ENCODE measurements around the gene CDH12. TPM values are rescaled to one million over a fixed set of nuclear protein-coding genes. Genes with fewer than 3 reads are reported as not detected.
"Not testable (repeated sequence)": the region's sequence is repeated elsewhere in the genome, so short reads cannot be mapped to it uniquely, and the experiment has no call there.

The CDH12 gene
- total RNA-seq, 6 experiments from 2014 or later, result not detected

DNA sequence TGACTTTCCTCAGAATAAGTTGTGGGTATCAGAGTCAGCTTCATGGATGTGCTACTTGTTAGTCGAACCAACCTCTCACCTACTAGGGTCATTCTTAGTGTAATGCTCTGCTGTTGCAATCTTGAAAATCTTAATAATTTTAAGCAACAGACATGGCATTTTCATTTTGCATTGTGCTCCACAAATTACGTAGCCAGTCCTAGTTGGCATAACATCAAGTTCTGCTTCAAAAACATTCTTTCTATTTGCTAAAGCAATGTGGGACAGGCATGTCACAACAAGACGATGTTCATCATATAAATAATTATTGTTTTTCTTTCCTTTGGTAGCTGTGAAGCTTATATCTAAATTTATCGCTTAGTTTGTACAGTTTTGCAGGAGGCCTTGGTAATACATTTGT lies 39.3 kb upstream of the CDH12 start:
- no peak overlapping the region for H3K4me3 Mint-ChIP-seq
- H3K27ac Mint-ChIP-seq, result no peak overlapping the region
- H3K4me1 Mint-ChIP-seq (ENCODE audit: low read depth), result no peaks in the 10 kb centered on the region
- H3K9me3 Mint-ChIP-seq, result peaks cover 50% of the 10 kb centered on the region
- TF ChIP-seq, protein P1, sequence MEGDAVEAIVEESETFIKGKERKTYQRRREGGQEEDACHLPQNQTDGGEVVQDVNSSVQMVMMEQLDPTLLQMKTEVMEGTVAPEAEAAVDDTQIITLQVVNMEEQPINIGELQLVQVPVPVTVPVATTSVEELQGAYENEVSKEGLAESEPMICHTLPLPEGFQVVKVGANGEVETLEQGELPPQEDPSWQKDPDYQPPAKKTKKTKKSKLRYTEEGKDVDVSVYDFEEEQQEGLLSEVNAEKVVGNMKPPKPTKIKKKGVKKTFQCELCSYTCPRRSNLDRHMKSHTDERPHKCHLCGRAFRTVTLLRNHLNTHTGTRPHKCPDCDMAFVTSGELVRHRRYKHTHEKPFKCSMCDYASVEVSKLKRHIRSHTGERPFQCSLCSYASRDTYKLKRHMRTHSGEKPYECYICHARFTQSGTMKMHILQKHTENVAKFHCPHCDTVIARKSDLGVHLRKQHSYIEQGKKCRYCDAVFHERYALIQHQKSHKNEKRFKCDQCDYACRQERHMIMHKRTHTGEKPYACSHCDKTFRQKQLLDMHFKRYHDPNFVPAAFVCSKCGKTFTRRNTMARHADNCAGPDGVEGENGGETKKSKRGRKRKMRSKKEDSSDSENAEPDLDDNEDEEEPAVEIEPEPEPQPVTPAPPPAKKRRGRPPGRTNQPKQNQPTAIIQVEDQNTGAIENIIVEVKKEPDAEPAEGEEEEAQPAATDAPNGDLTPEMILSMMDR (IDR thresholded peaks at IDR 0.05), result no peak
- no peaks in the 10 kb centered on the region for H3K36me3 Mint-ChIP-seq (ENCODE audit: low read depth)
- no peak for DNase-seq
- H3K27me3 Mint-ChIP-seq (ENCODE audit: insufficient read depth), result no peaks in the 10 kb centered on the region

DNA sequence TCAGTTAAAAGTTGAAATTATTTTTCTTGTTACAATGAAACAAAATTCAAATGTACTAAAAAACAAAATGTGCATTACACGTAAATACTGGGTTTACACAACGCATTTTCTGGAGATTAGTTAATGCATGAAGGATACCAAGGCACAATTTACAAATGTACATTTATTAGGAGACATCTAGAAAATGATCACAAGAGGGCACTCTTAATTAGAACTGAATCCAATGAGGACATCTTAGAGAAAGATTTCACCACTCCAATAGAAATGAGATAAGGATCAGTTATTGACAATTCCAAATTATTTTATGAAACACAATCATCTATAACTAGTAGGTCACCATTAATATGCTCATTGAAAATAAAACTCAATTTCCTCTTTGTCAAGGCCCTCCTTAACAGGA lies 36.6 kb upstream of the CDH12 start:
- TF ChIP-seq, protein P1 (IDR thresholded peaks at IDR 0.05), result no peak
- Mint-ChIP-seq H3K27ac (no peak overlapping the region), H3K4me3 (no peak overlapping the region), H3K36me3 (ENCODE audit: low read depth) (no peaks in the 10 kb centered on the region), H3K9me3 (peaks cover 34% of the 10 kb centered on the region), H3K27me3 (ENCODE audit: insufficient read depth) (no peaks in the 10 kb centered on the region), H3K4me1 (ENCODE audit: low read depth) (no peaks in the 10 kb centered on the region)
- DNase-seq, result no peak

DNA sequence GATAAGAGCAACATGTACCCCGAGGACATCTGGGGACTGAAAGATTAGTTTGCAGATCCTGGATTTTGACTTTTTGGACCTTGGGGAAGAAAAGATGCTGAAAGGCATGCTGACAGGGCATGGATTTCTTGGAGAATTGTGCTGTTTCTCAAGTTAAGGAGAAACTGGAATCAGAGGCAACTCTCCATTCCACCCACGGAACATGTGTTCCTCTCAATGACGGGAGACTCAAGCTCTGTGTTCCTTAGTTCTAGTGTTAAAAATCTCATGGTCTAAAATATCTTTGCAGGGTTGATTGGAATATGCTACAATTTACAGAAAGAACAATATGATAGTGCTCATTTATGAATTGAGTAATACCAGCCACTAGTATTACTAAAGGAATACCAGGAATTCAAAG lies 34.4 kb upstream of the CDH12 start:
- TF ChIP-seq, protein P1 (IDR thresholded peaks at IDR 0.05), result no peak
- H3K36me3 Mint-ChIP-seq (ENCODE audit: low read depth), result no peaks in the 10 kb centered on the region
- no peaks in the 10 kb centered on the region for H3K27me3 Mint-ChIP-seq (ENCODE audit: insufficient read depth)
- H3K9me3 Mint-ChIP-seq, result peaks cover 27% of the 10 kb centered on the region
- H3K4me3 Mint-ChIP-seq, result no peak overlapping the region
- H3K4me1 Mint-ChIP-seq (ENCODE audit: low read depth), result no peaks in the 10 kb centered on the region
- H3K27ac Mint-ChIP-seq, result no peak overlapping the region
- DNase-seq, result no peak

DNA sequence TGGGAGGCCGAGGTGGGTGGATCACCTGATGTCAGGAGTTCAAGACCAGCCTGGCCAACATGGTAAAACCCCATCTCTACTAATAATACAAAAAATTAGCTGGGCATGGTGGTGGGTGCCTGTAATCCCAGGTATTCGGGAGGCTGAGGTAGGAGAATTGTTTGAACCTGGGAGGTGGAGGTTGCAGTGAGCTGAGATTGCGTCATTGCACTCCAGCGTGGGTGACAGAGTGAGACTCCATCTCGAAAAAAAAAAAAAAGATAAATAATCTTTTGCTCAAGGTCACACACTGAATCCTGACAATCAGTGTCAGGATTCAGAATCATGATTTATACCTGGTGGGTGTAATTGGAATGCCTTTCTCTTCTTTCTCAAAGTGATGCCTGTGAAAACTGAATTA lies 5.8 kb upstream of the CDH12 start:
- not testable (repeated sequence) for H3K27me3 Mint-ChIP-seq (ENCODE audit: insufficient read depth); H3K4me1 Mint-ChIP-seq (ENCODE audit: low read depth); H3K9me3 Mint-ChIP-seq; H3K36me3 Mint-ChIP-seq (ENCODE audit: low read depth); DNase-seq; H3K27ac Mint-ChIP-seq; H3K4me3 Mint-ChIP-seq

DNA sequence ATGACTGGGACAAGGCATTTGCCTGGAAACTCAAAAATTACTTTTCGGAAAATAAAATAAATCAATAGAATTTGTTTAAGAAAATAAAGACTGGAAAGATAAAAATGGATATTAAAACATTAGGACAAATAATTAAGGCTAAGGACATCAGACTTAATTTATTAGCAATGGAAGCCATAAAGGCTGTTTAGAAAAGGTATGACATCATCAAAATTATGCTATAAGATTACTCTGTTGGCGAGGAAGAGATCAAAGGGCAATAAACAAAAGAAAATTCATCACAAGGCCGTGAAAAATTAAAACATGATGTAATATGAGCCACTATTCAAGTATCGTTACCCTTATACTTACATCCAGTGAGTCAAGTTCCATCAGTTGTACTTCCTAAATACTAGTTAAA lies 2.7 kb upstream of the CDH12 start:
- Mint-ChIP-seq H3K4me3 (no peak overlapping the region), H3K27ac (no peak overlapping the region), H3K9me3 (peaks cover 7% of the 10 kb centered on the region; the same call in 1 of the 2 replicates), H3K36me3 (ENCODE audit: low read depth) (no peaks in the 10 kb centered on the region), H3K4me1 (ENCODE audit: low read depth) (no peaks in the 10 kb centered on the region), H3K27me3 (ENCODE audit: insufficient read depth) (no peaks in the 10 kb centered on the region)
- no peak for DNase-seq
- TF ChIP-seq, protein P1 (IDR thresholded peaks at IDR 0.05), result no peak

DNA sequence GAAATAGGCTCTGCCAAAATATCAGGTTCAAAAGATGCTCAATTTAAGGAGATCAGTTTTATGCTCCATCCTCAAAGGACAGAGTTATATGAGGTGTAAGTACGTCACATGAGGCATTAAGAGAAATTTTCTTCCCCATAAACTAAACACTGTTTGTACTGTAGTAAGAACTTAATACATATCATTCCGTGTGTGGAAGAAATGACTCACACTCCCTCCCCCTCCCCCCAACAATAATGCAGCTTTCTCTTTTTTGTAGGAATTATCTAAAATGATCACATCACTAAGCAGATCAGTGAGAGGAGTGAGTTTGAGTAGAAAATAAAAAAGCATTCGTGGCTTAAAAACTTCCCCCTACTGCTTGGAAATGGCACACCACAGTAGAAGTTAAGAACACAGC lies 2.2 kb downstream of the CDH12 start:
- Mint-ChIP-seq H3K27me3 (ENCODE audit: insufficient read depth) (no peaks in the 10 kb centered on the region), H3K27ac (no peak overlapping the region), H3K4me3 (no peak overlapping the region), H3K4me1 (ENCODE audit: low read depth) (no peaks in the 10 kb centered on the region), H3K36me3 (ENCODE audit: low read depth) (peaks cover 8% of the 10 kb centered on the region; the same call in 1 of the 2 replicates), H3K9me3 (peaks cover 26% of the 10 kb centered on the region)
- no peak for DNase-seq
- TF ChIP-seq, protein P1 (IDR thresholded peaks at IDR 0.05), result no peak

Measured in HFFc6 (cell line).